Spleen (tissue), 7 donors: ENCODE data around the gene WDR18.

Experiments
- POLR2A ChIP-seq, 3 donors: fragments of 450-650 bp; IDR thresholded peaks; one replicate each; pipeline ENCODE4 v1.5.1; 2017; ENCODE audit warnings: antibody characterized with exemption in 3 of 3, mild to moderate bottlenecking in 1 of 3
- TF ChIP-seq, protein P1 (sequence below), 11 experiments: fragments of 200-600 bp in 7 of 11; fragments of 450-650 bp in 4 of 11; sonication (generic) in 4 of 11; IDR thresholded peaks in 8 of 11; conservative IDR thresholded peaks in 3 of 11; 1 replicate in 7 of 11; 2 replicates in 4 of 11; pipeline versions ENCODE4 v1.4.0 to v1.8.0; 2016 to 2021; ENCODE audit warnings: antibody characterized with exemption in 11 of 11, inconsistent platforms in 4 of 11, mild to moderate bottlenecking in 1 of 11
- donor health status: DM: no; HTN: no; CAD: no; lungs with moderate emphysema.
- donor health status: DM: no; HTN: no; CAD: no.
- donor health status: DM: no; HTN: no; CAD: no.

- TF ChIP-seq, protein P1, sequence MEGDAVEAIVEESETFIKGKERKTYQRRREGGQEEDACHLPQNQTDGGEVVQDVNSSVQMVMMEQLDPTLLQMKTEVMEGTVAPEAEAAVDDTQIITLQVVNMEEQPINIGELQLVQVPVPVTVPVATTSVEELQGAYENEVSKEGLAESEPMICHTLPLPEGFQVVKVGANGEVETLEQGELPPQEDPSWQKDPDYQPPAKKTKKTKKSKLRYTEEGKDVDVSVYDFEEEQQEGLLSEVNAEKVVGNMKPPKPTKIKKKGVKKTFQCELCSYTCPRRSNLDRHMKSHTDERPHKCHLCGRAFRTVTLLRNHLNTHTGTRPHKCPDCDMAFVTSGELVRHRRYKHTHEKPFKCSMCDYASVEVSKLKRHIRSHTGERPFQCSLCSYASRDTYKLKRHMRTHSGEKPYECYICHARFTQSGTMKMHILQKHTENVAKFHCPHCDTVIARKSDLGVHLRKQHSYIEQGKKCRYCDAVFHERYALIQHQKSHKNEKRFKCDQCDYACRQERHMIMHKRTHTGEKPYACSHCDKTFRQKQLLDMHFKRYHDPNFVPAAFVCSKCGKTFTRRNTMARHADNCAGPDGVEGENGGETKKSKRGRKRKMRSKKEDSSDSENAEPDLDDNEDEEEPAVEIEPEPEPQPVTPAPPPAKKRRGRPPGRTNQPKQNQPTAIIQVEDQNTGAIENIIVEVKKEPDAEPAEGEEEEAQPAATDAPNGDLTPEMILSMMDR (IDR thresholded peaks at IDR 0.05 in 8 of 11, conservative IDR thresholded peaks at IDR 0.05 in 3 of 11), result no peak
- TF ChIP-seq POLR2A (IDR thresholded peaks at IDR 0.05), result no peak
These were observed 30.3 kb downstream of the WDR18 start for GRCh38 chr19:1014161-1015060.
